ENCODE data around the gene KLLN.
"Not testable (repeated sequence)": the region's sequence is repeated elsewhere in the genome, so short reads cannot be mapped to it uniquely, and the experiment has no call there.

Gene KLLN

GRCh38 chr10:87860816-87861403, 2.4 kb downstream of the KLLN start:
- TF ChIP-seq CTCF (IDR thresholded peaks at IDR 0.05; ENCODE audit: control insufficient read depth, insufficient read depth, low read depth, low read length, missing control alignments), result no peak
- no peak overlapping the region for H3K4me3 ChIP-seq (ENCODE audit: control insufficient read depth, low read depth, low read length)
- DNase-seq (ENCODE audit: low read depth), result no peak

DNA sequence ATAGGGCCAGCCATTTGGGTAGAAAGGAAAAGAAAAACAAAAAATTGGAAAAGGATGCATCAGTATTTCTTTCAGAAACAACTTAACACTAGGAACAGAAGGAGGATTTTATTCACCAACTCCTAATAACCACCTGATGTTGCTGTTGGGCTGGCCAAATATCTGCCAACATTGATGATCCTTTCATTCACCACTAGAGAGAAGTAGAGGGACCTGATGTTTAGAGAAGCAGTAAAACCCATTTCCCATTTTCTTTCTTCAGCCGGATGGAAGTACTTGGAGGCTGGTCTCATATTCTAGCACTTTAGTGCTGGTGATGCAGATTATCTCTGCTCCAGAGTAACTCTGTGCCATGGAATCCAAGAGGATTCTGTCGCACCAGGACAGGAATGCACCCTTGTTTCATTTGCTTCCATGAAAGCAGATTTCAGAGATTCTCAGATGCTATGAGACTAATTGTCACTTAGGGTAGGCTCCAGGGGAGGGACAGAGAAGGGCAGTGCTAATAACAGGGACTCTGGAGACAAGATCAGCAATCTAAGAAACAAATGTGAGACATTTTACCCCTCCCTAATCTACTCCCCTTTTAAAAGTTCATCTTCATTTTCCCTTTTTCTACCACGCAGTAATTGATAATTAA, 3.1 kb downstream of the KLLN start:
- TF ChIP-seq CTCF (IDR thresholded peaks at IDR 0.05; ENCODE audit: control insufficient read depth, insufficient read depth, low read depth, low read length, missing control alignments), result peak; percentile 58
- peak; percentile 67 for DNase-seq (ENCODE audit: low read depth)
- H3K4me3 ChIP-seq (ENCODE audit: control insufficient read depth, low read depth, low read length), result no peak overlapping the region

DNA sequence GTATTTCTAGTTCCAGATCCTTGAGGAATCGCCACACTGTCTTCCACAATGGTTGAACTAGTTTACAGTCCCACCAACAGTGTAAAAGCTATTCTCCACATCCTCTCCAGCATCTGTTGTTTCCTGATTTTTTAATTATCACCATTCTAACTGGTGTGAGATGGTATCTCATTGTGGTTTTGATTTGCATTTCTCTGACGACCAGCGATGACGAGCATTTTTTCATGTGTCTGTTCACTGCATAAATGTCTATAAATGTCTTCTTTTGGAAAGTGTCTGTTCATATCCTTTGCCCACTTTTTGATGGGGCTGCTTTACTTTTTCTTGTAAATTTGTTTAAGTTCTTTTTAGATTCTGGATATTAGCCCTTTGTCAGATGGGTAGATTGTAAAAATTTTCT, 7.7 kb downstream of the KLLN start:
- H3K4me3 ChIP-seq (ENCODE audit: control insufficient read depth, low read depth, low read length); DNase-seq (ENCODE audit: low read depth): not testable (repeated sequence)

DNA sequence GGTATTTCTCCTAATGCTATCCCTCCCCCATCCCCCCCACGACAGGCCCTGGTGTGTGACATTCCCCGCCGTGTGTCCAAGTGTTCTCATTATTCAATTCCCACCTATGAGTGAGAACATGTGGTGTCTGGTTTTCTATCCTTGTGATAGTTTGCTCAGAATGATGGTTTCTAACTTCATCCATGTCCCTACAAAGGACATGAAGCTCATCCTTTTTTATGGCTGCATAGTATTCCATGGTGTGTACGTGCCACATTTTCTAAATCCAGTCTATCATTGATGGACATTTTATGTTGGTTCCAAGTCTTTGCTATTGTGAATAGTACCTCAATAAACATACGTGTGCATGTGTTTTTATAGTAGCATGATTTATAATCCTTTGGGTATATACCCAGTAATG, 8.1 kb downstream of the KLLN start:
- DNase-seq (ENCODE audit: low read depth); H3K4me3 ChIP-seq (ENCODE audit: control insufficient read depth, low read depth, low read length): not testable (repeated sequence)

- no peak for DNase-seq (ENCODE audit: low read depth)
- no peak for TF ChIP-seq CTCF (IDR thresholded peaks at IDR 0.05; ENCODE audit: control insufficient read depth, insufficient read depth, low read depth, low read length, missing control alignments)
- H3K4me3 ChIP-seq (ENCODE audit: control insufficient read depth, low read depth, low read length), result no peak overlapping the region
Measured at GRCh38 chr10:87852089-87852488, 11.2 kb downstream of the KLLN start.

DNA sequence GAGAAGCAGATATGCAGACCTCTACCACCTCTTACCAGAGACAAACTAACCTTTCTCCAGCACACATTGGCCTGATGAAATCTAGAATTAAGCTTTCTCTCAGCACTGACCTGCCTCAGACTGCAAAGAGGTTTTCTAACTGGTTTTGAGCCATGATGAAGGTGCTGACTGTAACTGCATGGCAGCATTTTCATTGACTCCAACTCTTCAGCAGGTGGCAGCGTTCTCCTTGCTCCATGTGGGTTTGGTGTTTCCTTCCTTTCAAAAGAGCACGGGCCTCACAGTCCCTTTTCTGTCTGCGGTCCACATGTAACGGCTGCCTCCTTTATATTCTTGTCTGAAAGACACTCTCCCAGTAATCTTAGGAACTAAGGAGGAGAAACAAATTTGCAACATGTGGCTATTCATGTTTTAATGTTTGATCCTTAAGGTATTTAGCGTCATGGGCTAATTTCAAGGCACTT, 12.6 kb downstream of the KLLN start:
- DNase-seq (ENCODE audit: low read depth), result no peak
- TF ChIP-seq CTCF (IDR thresholded peaks at IDR 0.05; ENCODE audit: control insufficient read depth, insufficient read depth, low read depth, low read length, missing control alignments), result peak; percentile 71

GRCh38 chr10:87849001-87849400, 14.3 kb downstream of the KLLN start:
- no peak overlapping the region for H3K4me3 ChIP-seq (ENCODE audit: control insufficient read depth, low read depth, low read length)
- DNase-seq (ENCODE audit: low read depth), result no peak
- TF ChIP-seq CTCF (IDR thresholded peaks at IDR 0.05; ENCODE audit: control insufficient read depth, insufficient read depth, low read depth, low read length, missing control alignments), result no peak

More for the DNA sequence above, 12.6 kb downstream of the KLLN start:
- no peak overlapping the region for H3K4me3 ChIP-seq (ENCODE audit: control insufficient read depth, low read depth, low read length)

GRCh38 chr10:87847550-87847949, 15.8 kb downstream of the KLLN start:
- no peak for DNase-seq (ENCODE audit: low read depth)
- TF ChIP-seq CTCF (IDR thresholded peaks at IDR 0.05; ENCODE audit: control insufficient read depth, insufficient read depth, low read depth, low read length, missing control alignments), result no peak
- no peak overlapping the region for H3K4me3 ChIP-seq (ENCODE audit: control insufficient read depth, low read depth, low read length)

DNA sequence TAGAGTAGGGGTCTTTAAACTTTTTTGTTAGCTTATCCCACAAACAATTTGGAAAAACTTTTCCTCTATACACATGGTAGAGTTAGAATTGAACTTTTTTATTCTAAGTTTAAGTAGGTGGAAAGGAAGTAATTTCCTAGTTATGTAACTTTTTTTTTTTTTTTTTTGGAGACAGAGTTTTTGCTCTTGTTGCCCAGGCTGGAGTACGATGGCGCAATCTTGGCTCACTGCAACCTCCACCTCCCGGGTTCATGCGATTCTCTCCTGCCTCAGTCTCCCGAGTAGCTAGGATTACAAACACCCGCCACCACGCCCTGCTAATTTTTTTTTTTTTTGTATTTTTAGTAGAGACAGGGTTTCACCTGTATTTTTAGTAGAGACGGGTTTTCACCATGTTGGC, 16.6 kb downstream of the KLLN start:
- H3K4me3 ChIP-seq (ENCODE audit: control insufficient read depth, low read depth, low read length); DNase-seq (ENCODE audit: low read depth): not testable (repeated sequence)

Data from AG09309 (cell line).